KMS-11 (cell line): ENCODE data around the gene ATIC.

Experiments
- H2AFZ ChIP-seq: fragments of 200-600 bp; sonication (generic); 2 replicates; pipeline ENCODE4 v1.6.1; 2016; ENCODE audit warnings: antibody characterized with exemption, mixed run types, low read depth
- H3K27ac ChIP-seq: fragments of 200-600 bp; sonication (generic); 2 replicates; pipeline ENCODE4 v1.6.1; 2016; ENCODE audit warnings: mild to moderate bottlenecking, mixed run types
- H3K27me3 ChIP-seq: fragments of 200-600 bp; sonication (generic); 2 replicates; pipeline ENCODE4 v1.6.1; 2017; ENCODE audit warnings: mild to moderate bottlenecking, low read depth, mixed run types, moderate library complexity; ENCODE audit not compliant: insufficient read depth
- H3K36me3 ChIP-seq: fragments of 200-600 bp; sonication (generic); 2 replicates; pipeline ENCODE4 v1.6.1; 2017; ENCODE audit warnings: mild to moderate bottlenecking, mixed run types; ENCODE audit not compliant: insufficient read depth
- H3K4me1 ChIP-seq: fragments of 200-600 bp; sonication (generic); 2 replicates; pipeline ENCODE4 v1.6.1; 2016; ENCODE audit warnings: mild to moderate bottlenecking, low read depth, mixed run types; ENCODE audit not compliant: poor library complexity, severe bottlenecking
- H3K4me2 ChIP-seq: fragments of 200-600 bp; sonication (generic); 2 replicates; pipeline ENCODE4 v1.7.0; 2016; ENCODE audit warnings: mild to moderate bottlenecking, mixed run types
- H3K4me3 ChIP-seq: fragments of 200-600 bp; sonication (generic); IDR thresholded peaks from 2 replicates; pipeline ENCODE4 v1.6.1; 2017; ENCODE audit warnings: low read depth, low read length, mixed read lengths; ENCODE audit not compliant: insufficient read depth
- H3K79me2 ChIP-seq: fragments of 200-600 bp; sonication (generic); 2 replicates; pipeline ENCODE4 v1.6.1; 2016; ENCODE audit warnings: low read depth, mixed run types; ENCODE audit not compliant: insufficient read depth
- H3K9ac ChIP-seq: fragments of 200-600 bp; sonication (generic); 2 replicates; pipeline ENCODE4 v1.6.1; 2016; ENCODE audit warnings: mild to moderate bottlenecking, mixed run types
- H4K20me1 ChIP-seq: fragments of 200-600 bp; sonication (generic); 2 replicates; pipeline ENCODE4 v1.6.1; 2016; ENCODE audit warnings: mild to moderate bottlenecking, mixed run types; ENCODE audit not compliant: insufficient read depth
- TF ChIP-seq, protein P1 (sequence below): fragments of 200-600 bp; sonication (generic); conservative IDR thresholded peaks from 2 replicates; pipeline ENCODE4 v1.6.1; 2017; ENCODE audit warnings: low read depth, mild to moderate bottlenecking, antibody characterized with exemption, low read length, moderate library complexity, mixed read lengths

The ATIC gene

DNA sequence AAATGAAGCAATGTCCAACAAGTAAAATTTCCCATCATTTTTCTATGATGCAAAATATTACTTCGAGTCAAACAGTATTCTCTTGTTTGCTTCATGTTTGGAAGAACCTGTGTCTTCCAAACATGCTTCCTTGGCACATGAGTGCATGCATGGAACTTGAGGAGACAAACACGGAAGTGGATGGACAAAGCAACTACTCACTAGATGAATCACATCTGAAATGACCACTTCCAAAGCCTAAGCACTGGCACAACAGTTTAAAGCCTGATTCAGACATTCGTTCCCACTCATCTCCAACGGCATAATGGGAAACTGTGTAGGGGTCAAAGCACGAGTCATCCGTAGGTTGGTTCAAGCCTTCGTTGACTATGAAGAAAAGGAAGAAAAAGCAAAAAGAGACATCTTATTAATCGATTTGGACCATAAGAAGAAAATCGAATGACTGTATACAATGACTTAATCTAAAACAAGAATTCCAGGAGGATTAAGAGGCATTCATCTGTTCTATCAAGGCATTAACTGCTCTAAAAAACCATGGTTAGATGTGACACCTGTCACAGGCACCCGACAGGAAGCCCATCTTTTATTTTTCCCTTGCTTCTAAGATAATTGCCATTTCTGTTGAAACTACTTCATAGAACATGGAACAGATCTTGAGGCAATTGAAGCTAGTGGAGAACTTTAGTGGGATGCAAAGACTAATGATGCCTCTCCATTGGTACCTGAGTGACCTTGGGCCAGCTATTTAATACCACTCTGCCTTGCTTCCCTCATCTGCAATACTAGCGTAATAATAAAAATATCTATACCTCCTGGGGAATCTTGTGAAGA lies 56.0 kb downstream of the ATIC start:
- Histone ChIP-seq H3K36me3 (no peaks in the 10 kb centered on the region), H3K27ac (no peak overlapping the region), H4K20me1 (no peaks in the 10 kb centered on the region), H3K9ac (no peak overlapping the region), H3K4me1 (no peaks in the 10 kb centered on the region), H2AFZ (no peak overlapping the region), H3K79me2 (no peaks in the 10 kb centered on the region), H3K27me3 (no peaks in the 10 kb centered on the region), H3K4me2 (no peak overlapping the region), H3K4me3 (no peak overlapping the region)
- TF ChIP-seq, protein P1, sequence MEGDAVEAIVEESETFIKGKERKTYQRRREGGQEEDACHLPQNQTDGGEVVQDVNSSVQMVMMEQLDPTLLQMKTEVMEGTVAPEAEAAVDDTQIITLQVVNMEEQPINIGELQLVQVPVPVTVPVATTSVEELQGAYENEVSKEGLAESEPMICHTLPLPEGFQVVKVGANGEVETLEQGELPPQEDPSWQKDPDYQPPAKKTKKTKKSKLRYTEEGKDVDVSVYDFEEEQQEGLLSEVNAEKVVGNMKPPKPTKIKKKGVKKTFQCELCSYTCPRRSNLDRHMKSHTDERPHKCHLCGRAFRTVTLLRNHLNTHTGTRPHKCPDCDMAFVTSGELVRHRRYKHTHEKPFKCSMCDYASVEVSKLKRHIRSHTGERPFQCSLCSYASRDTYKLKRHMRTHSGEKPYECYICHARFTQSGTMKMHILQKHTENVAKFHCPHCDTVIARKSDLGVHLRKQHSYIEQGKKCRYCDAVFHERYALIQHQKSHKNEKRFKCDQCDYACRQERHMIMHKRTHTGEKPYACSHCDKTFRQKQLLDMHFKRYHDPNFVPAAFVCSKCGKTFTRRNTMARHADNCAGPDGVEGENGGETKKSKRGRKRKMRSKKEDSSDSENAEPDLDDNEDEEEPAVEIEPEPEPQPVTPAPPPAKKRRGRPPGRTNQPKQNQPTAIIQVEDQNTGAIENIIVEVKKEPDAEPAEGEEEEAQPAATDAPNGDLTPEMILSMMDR, result no peak

DNA sequence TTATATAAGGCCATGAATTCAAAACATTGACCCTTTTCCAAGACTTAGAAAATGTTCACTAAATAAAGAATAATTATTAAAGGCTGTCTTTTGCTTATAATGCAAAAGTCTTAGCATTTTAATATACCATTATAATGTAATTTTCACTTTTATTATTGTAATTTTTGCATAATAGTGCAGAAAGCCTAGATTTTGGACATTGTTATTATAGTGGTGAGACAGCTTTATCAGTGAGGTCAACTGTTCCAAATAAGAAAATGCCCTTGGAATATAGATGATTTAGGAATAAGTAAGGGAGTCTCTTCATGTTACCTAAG lies 56.6 kb downstream of the ATIC start:
- H3K4me3 ChIP-seq, result no peak overlapping the region
- TF ChIP-seq, protein P1, result no peak
- H3K27ac ChIP-seq, result no peak overlapping the region
- H3K36me3 ChIP-seq, result no peaks in the 10 kb centered on the region
- no peak overlapping the region for H2AFZ ChIP-seq
- no peak overlapping the region for H3K9ac ChIP-seq
- no peaks in the 10 kb centered on the region for H4K20me1 ChIP-seq
- no peaks in the 10 kb centered on the region for H3K27me3 ChIP-seq
- H3K4me1 ChIP-seq, result no peaks in the 10 kb centered on the region
- no peak overlapping the region for H3K4me2 ChIP-seq
- no peaks in the 10 kb centered on the region for H3K79me2 ChIP-seq

GRCh38 chr2:215369181-215369760 lies 57.4 kb downstream of the ATIC start:
- Histone ChIP-seq H2AFZ (no peak overlapping the region), H3K4me2 (no peak overlapping the region)

DNA sequence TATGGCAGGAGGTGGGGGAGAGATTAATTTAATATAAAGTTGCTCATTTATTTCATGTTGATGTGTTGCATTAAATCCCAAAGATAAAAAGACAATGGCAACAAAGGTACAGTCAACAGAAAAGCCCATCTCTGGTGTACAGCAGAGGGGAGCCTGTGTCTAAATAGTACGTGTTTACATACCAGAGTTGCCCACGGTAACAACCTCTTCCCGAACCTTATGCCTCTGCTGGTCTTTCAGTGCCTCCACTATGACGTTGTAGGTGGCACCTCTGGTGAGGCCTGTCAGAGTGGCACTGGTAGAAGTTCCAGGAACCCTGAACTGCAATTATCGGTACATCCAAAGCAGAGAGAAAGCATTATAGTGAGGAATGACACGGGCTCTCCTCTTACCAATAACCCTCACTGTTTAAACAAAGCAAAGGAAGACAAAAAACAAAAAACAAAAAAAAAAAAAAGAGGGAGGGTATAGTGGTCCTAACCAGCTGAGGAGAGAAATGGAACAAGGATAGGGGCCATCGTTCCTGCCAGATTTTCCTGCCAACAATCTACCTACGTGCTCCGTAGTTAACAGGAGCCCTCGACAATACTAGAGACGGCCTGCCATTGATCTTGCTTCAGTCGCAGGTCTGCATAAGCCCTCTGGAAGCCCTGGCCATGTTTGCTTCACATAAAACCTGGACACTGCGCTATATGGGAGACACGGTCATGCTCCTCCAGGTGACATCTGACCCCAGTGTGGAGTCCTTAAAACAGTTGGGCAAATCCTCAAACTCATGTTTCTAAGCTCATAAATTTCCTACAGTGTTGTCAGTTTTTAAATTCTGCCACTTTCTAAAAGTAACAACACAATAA lies 58.5 kb downstream of the ATIC start:
- Histone ChIP-seq H4K20me1 (no peaks in the 10 kb centered on the region), H3K36me3 (no peaks in the 10 kb centered on the region), H2AFZ (no peak overlapping the region), H3K27me3 (no peaks in the 10 kb centered on the region), H3K79me2 (no peaks in the 10 kb centered on the region), H3K9ac (no peak overlapping the region), H3K4me1 (no peaks in the 10 kb centered on the region), H3K4me2 (no peak overlapping the region), H3K4me3 (no peak overlapping the region), H3K27ac (no peak overlapping the region)
- TF ChIP-seq, protein P1, result no peak

More at GRCh38 chr2:215369181-215369760, 57.4 kb downstream of the ATIC start:
- Histone ChIP-seq H3K9ac (no peak overlapping the region), H3K4me3 (no peak overlapping the region), H3K27me3 (no peaks in the 10 kb centered on the region), H4K20me1 (no peaks in the 10 kb centered on the region), H3K4me1 (no peaks in the 10 kb centered on the region), H3K36me3 (no peaks in the 10 kb centered on the region), H3K79me2 (no peaks in the 10 kb centered on the region), H3K27ac (no peak overlapping the region)
- TF ChIP-seq, protein P1, result no peak
